ENCODE results near the gene DNAI7. TPM values are rescaled to one million over a fixed set of nuclear protein-coding genes. Genes with fewer than 3 reads are reported as not detected.

DNAI7 gene
- total and polyA plus RNA-seq, 4 donors = 0.07 to 0.17 (median 0.14) TPM; not detected in 1

- Histone ChIP-seq H3K27ac (ENCODE audit: low read depth in 1 of 2, low read length in 2 of 2) (no peak overlapping the region), H3K27me3 (ENCODE audit: control insufficient read depth in 4 of 4, insufficient read depth in 4 of 4, low read length in 3 of 4) (no peaks in the 10 kb centered on the region), H3K36me3 (ENCODE audit: control insufficient read depth in 4 of 4, insufficient read depth in 3 of 4, low read depth in 1 of 4, low read length in 3 of 4) (peaks cover 0 to 2% (median 0%) of the 10 kb centered on the region in 4 donors), H3K4me3 (ENCODE audit: low read depth in 1 of 3, low read length in 3 of 3) (no peak overlapping the region), H3K9me3 (ENCODE audit: control insufficient read depth in 4 of 4, low read length in 3 of 4) (no peaks in the 10 kb centered on the region), H3K9ac (ENCODE audit: low read depth in 1 of 2, low read length in 2 of 2) (no peak overlapping the region), H3K4me1 (ENCODE audit: control insufficient read depth in 4 of 4, insufficient read depth in 4 of 4, low read length in 3 of 4) (peaks cover 0 to 3% (median 0%) of the 10 kb centered on the region in 4 donors)
- WGBS = 73% methylated on average over 2 of the region's 2 CpGs
- DNase-seq (ENCODE audit: low spot score) = no peak
- no peak for TF ChIP-seq HNF4G (IDR thresholded peaks at IDR 0.05)
- TF ChIP-seq SP1 (IDR thresholded peaks at IDR 0.05) = no peak
- TF ChIP-seq CTCF (IDR thresholded peaks at IDR 0.05; ENCODE audit: low read depth, low read length, missing input control) = no peak
- no peak for TF ChIP-seq EGR1 (IDR thresholded peaks at IDR 0.05; ENCODE audit: low read depth in 2 of 2)
- no peak for TF ChIP-seq FOXA2 (IDR thresholded peaks at IDR 0.05)
- TF ChIP-seq RXRA (IDR thresholded peaks at IDR 0.05) = no peak
- no peak for TF ChIP-seq YY1 (IDR thresholded peaks at IDR 0.05)
- TF ChIP-seq REST (IDR thresholded peaks at IDR 0.05) = no peak
- TF ChIP-seq FOXA1 (IDR thresholded peaks at IDR 0.05) = no peak
- TF ChIP-seq, protein P1, sequence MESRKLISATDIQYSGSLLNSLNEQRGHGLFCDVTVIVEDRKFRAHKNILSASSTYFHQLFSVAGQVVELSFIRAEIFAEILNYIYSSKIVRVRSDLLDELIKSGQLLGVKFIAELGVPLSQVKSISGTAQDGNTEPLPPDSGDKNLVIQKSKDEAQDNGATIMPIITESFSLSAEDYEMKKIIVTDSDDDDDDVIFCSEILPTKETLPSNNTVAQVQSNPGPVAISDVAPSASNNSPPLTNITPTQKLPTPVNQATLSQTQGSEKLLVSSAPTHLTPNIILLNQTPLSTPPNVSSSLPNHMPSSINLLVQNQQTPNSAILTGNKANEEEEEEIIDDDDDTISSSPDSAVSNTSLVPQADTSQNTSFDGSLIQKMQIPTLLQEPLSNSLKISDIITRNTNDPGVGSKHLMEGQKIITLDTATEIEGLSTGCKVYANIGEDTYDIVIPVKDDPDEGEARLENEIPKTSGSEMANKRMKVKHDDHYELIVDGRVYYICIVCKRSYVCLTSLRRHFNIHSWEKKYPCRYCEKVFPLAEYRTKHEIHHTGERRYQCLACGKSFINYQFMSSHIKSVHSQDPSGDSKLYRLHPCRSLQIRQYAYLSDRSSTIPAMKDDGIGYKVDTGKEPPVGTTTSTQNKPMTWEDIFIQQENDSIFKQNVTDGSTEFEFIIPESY (IDR thresholded peaks at IDR 0.05) = no peak
- no peak for TF ChIP-seq HNF4A (conservative IDR thresholded peaks at IDR 0.05)
- TF ChIP-seq TAF1 (conservative IDR thresholded peaks at IDR 0.05) = no peak
- TF ChIP-seq, protein P2, sequence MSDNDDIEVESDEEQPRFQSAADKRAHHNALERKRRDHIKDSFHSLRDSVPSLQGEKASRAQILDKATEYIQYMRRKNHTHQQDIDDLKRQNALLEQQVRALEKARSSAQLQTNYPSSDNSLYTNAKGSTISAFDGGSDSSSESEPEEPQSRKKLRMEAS (IDR thresholded peaks at IDR 0.05) = no peak
- no peak for TF ChIP-seq JUND (IDR thresholded peaks at IDR 0.05)
Observed at GRCh38 chr12:25069224-25069623, 125.7 kb downstream of the DNAI7 start.

- H3K27ac ChIP-seq (ENCODE audit: low read depth in 1 of 2, low read length in 2 of 2) = no peak overlapping the region
- H3K4me1 ChIP-seq (ENCODE audit: control insufficient read depth in 4 of 4, insufficient read depth in 4 of 4, low read length in 3 of 4) = peaks cover 0 to 3% (median 0%) of the 10 kb centered on the region in 4 donors
- WGBS = 90% methylated on average over 2 of the region's 2 CpGs
- H3K36me3 ChIP-seq (ENCODE audit: control insufficient read depth in 4 of 4, insufficient read depth in 3 of 4, low read depth in 1 of 4, low read length in 3 of 4) = peaks cover 0 to 2% (median 0%) of the 10 kb centered on the region in 4 donors
- no peaks in the 10 kb centered on the region for H3K9me3 ChIP-seq (ENCODE audit: control insufficient read depth in 4 of 4, low read length in 3 of 4)
- DNase-seq (ENCODE audit: low spot score) = no peak
- TF ChIP-seq RAD21 (IDR thresholded peaks at IDR 0.05) (no peak), GABPA (IDR thresholded peaks at IDR 0.05 in 1 of 2, conservative IDR thresholded peaks at IDR 0.05 in 1 of 2) (no peak)
- H3K9ac ChIP-seq (ENCODE audit: low read depth in 1 of 2, low read length in 2 of 2) = no peak overlapping the region
- H3K27me3 ChIP-seq (ENCODE audit: control insufficient read depth in 4 of 4, insufficient read depth in 4 of 4, low read length in 3 of 4) = no peaks in the 10 kb centered on the region
- H3K4me3 ChIP-seq (ENCODE audit: low read depth in 1 of 3, low read length in 3 of 3) = no peak overlapping the region
Observed at GRCh38 chr12:25065035-25065434, 129.9 kb downstream of the DNAI7 start.

Measured in liver (tissue), 9 donors.